DND-41 (cell line): ENCODE results near the gene UBALD1.

Experiments used
- EZH2 ChIP-seq: IDR thresholded peaks from 3 replicates; pipeline ENCODE4 v1.6.1; 2012; ENCODE audit warnings: borderline replicate concordance, low read depth, mild to moderate bottlenecking, moderate library complexity, low read length, inconsistent platforms; ENCODE audit not compliant: severe bottlenecking
- TF ChIP-seq, protein P1 (sequence below): IDR thresholded peaks from 2 replicates; pipeline ENCODE4 v1.5.1; 2012; ENCODE audit warnings: borderline replicate concordance, low read length, moderate library complexity, mild to moderate bottlenecking; ENCODE audit not compliant: poor library complexity, severe bottlenecking; ENCODE audit errors: extremely low read depth

DNA sequence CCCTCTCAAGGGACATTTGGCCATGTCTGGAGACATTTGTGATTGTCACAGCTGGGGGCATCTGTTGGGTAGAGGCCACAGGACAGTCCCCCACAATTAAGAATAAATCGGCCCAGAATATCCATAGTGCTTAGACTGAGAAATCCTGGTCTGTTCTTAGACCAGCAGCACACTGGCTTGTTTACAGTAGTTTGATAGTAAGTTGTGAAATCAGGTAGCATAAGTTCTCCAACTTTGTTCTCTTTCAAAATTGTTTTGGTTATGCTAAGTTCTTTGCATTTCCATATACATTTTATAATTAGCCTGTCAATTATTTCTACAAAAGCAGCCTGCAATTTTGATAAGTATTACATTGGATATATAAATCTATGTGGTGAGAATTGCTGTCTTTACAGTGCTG, 16.8 kb upstream of the UBALD1 start:
- TF ChIP-seq, protein P1, sequence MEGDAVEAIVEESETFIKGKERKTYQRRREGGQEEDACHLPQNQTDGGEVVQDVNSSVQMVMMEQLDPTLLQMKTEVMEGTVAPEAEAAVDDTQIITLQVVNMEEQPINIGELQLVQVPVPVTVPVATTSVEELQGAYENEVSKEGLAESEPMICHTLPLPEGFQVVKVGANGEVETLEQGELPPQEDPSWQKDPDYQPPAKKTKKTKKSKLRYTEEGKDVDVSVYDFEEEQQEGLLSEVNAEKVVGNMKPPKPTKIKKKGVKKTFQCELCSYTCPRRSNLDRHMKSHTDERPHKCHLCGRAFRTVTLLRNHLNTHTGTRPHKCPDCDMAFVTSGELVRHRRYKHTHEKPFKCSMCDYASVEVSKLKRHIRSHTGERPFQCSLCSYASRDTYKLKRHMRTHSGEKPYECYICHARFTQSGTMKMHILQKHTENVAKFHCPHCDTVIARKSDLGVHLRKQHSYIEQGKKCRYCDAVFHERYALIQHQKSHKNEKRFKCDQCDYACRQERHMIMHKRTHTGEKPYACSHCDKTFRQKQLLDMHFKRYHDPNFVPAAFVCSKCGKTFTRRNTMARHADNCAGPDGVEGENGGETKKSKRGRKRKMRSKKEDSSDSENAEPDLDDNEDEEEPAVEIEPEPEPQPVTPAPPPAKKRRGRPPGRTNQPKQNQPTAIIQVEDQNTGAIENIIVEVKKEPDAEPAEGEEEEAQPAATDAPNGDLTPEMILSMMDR = no peak
- no peak for TF ChIP-seq EZH2
